ENCODE data around the gene SPATA31E1.

DNA sequence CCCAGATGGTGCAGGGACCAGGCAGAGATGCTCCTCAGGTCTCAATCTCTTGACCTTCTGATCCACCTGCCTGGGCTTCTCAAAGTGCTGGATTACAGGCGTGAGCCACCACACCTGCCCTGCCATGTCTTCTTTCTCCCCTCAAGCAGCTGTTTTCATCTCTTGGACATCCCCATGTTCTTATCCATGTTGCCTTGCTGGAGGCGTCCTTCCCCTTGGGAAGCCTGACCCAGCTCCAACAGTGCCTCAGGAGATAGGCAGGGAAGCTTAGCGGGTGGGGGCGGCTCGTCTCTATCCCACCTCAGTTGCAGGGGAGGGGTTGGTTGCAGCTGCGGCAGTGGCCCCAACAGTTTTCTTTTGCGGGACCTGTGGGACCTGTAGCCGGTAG, 24.7 kb upstream of the SPATA31E1 start:
- TF ChIP-seq TAF1 (IDR thresholded peaks at IDR 0.05; ENCODE audit: borderline replicate concordance, low read depth, low read length): no peak
- no peak for TF ChIP-seq STAT1 (conservative IDR thresholded peaks at IDR 0.05)
- no peak for TF ChIP-seq JUND (IDR thresholded peaks at IDR 0.05; ENCODE audit: low read depth, low read length)
- no peak for TF ChIP-seq CHD4 (IDR thresholded peaks at IDR 0.05)
- no peak for TF ChIP-seq CTCF (IDR thresholded peaks at IDR 0.05 in 2 of 3, conservative IDR thresholded peaks at IDR 0.05 in 1 of 3; ENCODE audit: control insufficient read depth in 2 of 3, extremely low read depth in 1 of 3, insufficient read depth in 1 of 3, low read depth in 3 of 3, low read length in 3 of 3)
- TF ChIP-seq RAD21 (IDR thresholded peaks at IDR 0.05; ENCODE audit: insufficient read depth, low read depth, low read length): no peak
- TF ChIP-seq POLR2AphosphoS5 (IDR thresholded peaks at IDR 0.05; ENCODE audit: low read length): no peak
- TF ChIP-seq SIN3A (IDR thresholded peaks at IDR 0.05; ENCODE audit: low read depth, low read length): no peak
- no peak for TF ChIP-seq BHLHE40 (IDR thresholded peaks at IDR 0.05; ENCODE audit: borderline replicate concordance in 1 of 2, low read depth in 2 of 2, low read length in 1 of 2)
- no peak for TF ChIP-seq HCFC1 (IDR thresholded peaks at IDR 0.05; ENCODE audit: low read length)
- no peak for TF ChIP-seq POU2F2 (IDR thresholded peaks at IDR 0.05; ENCODE audit: borderline replicate concordance, low read depth, low read length)
- TF ChIP-seq EZH2 (IDR thresholded peaks at IDR 0.05; ENCODE audit: borderline replicate concordance, control insufficient read depth, low read depth, low read length): no peak
- no peak for TF ChIP-seq SUPT20H (IDR thresholded peaks at IDR 0.05; ENCODE audit: borderline replicate concordance, control insufficient read depth, low read depth, low read length)
- no peak for TF ChIP-seq POLR2A (IDR thresholded peaks at IDR 0.05; ENCODE audit: low read depth, low read length)

Measured in GM12878 (cell line).